GM18873 (cell line): ENCODE results near the gene KLHL6.
"Not testable (repeated sequence)": the region's sequence is repeated elsewhere in the genome, so short reads cannot be mapped to it uniquely, and the experiment has no call there.

Source experiments
- ATAC-seq: cut with Tn5 transposase; IDR thresholded peaks from one replicate; pipeline ENCODE4 v1.9.1; 2021; ENCODE audit warnings: mild to moderate bottlenecking, moderate library complexity, moderate number of reproducible peaks; ENCODE audit not compliant: unreplicated experiment, low FRiP score

The KLHL6 gene

DNA sequence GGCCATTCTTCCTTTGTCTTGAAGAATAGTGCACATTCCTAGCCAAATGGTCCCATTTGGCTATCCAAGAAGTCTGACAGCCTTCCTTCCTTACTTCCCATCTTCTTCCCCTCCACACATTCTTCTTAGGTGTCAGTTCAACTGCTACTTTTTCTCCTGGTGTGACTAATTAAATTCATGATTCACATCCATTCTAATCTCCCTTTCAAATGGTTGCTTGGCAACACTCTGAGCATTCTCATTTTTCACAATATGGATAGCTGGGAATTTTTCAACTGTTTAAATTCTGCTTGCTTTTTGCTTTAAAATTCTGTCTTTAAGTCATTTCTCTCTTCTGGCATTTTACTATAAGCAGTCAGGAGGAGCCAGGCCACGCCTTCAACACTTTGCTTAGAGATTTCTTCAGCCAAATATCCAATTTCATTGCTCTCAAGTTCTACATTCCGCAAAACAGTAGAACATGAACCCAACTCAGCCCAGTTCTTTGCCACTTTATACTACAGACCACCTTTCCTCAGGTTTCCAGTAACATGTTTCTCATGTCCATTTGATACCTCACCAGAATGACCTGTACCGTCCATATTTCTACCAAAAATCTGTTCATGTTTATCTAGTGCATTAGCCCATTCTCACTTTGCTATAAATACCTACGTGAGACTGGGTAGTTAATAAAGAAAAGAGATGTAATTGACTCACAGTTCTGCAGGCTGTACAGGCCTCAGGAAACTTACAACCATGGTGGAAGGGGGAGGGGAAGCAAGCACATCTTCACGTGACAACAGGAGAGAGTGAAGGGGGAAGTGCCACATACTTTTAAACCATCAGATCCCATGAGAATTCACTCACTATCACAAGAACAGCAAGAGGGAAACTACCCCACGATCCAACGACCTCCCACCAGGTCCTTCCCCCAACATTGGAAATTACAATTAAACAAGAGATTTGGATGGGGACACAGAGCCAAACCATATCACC is 95.1 kb downstream of the KLHL6 start:
- ATAC-seq, result no peak

DNA sequence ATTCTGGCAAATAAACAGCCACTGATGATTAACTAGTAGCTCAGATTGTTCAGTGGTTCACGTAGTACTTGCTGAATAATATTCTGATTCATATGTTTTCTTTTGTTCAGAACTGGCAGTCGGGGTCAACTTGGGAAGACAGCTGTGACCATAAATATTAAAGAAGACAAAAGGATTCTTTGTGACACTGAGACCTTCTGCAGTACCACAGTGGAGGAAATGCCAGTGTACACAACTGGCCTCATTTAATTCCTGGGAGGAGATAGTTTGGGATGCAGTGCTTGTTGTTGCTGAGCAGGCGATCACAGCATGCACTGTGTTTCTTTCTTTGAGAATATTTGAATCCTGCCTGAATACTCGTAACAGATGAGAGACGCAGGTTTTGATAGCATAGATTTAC is 100.4 kb downstream of the KLHL6 start:
- ATAC-seq, result no peak

GRCh38 chr3:183454064-183454463 is 101.4 kb downstream of the KLHL6 start:
- no peak for ATAC-seq

GRCh38 chr3:183449791-183450190 is 105.7 kb downstream of the KLHL6 start:
- ATAC-seq, result no peak

DNA sequence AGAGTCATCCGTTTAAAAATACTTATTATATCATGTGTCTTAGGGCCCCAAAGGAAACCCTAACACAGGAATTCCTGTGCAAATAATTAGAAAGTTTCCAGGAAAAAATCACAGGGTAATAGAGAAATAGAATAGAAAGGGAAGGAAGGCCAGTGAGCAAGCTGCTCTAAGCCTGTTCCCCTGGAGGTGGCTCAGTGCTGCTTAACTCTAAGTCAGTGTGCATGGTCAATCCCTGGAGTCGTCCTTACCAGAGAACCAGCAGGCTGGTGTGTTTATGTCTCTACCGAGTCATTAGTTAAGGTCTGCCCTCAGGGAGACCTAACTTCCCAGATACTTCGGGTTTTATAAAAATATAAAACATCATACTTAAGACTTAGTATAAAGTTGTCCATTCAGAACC is 106.1 kb downstream of the KLHL6 start:
- no peak for ATAC-seq

- ATAC-seq, result no peak
Measured at GRCh38 chr3:183448369-183449128, 107.0 kb downstream of the KLHL6 start.

DNA sequence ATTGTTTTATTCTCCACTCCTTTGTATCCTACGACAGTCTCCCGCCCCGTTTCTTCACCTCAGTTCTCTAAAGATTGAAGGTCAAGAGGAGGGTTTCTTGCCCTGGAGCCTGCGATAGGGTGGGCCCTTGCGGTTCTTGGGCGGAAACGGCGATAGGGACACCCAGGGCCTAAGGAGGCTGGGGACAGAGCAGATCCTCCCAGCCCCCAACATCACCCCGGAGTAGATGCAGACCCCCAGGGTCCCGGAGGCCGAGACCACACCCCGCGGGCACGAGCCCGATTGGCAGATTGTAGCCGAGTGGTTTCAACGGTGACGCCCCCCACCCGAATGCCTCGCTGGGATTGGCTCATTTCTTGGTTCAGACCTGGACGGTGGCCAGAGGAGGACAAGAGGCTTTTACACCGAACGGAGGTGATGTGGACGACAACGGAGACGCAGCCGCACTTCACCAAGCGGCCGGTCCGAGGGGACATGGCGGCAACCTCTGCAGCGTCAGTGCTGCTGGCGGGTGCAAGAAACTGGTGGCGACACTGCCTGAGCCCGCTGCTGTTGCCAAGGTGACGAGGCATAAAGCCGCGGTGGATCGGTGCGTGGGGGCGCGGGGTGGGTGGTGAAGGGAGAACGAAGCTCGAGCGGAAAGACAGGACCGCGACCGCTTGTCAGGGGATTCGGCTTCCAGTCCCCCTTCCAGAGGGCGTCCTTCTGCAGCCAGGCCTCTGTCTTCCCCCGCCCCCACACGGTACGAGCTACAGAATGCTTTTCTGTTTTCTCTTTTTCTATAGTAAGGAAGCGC is 108.1 kb downstream of the KLHL6 start:
- ATAC-seq, result peak; percentile 77

DNA sequence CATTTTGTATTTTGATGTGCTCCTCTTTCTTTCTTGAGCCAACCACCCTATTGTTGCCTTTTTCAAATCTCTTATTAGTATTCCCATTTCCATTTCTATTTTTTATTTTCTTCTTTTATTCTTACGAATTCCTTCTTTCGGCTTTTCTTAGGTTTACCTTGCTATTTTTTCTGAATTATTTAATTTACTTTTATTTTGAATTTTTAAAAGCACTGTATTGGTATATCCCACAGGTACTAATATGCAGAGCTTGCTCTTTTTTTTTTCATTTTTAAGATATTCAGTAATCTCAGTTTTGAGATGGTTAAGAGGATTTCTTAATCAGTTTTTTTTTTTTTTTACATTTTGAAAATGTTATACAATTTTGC is 108.7 kb downstream of the KLHL6 start:
- no peak for ATAC-seq

GRCh38 chr3:183444748-183445147 is 110.8 kb downstream of the KLHL6 start:
- no peak for ATAC-seq

- no peak for ATAC-seq
Measured at GRCh38 chr3:183443395-183444385, 111.8 kb downstream of the KLHL6 start.

DNA sequence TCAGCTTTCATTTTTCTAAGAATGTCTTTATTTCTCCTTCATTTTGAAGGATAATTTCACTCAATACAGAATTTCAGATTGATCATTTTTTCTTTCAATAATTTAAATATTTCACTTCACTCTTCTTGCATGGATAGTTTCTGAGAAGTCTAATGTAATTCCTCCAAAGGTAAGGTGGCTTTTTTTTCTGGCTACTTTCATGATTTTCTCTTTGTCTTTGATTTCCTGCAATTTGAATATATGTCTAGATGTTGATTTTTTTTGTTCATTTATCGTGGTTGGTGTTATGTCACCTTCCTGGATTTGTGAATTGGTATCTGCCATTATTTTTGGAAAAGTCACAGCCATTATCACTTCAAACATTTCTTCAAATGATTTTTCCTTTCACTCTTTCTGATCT is 112.5 kb downstream of the KLHL6 start:
- no peak for ATAC-seq

- not testable (repeated sequence) for ATAC-seq
Measured at GRCh38 chr3:183440521-183440920, 115.0 kb downstream of the KLHL6 start.

DNA sequence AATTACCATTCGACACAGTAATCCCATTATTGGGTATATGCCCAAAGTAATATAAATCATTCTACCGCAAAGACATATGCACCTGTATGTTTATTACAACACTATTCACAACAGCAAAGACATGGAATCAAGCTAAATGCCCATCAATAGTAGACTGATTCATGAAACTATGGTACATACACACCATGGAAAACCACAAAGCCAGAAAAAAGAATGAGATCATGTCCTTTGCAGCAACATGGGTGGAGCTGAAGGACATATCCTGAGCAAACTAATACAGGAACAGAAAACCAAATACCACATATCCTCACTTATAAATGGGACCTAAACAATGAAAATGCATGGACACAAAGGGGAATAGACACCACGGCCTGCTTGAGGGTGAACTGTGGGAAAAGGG is 116.0 kb downstream of the KLHL6 start:
- ATAC-seq, result no peak

GRCh38 chr3:183438735-183439134 is 116.8 kb downstream of the KLHL6 start:
- ATAC-seq, result no peak

DNA sequence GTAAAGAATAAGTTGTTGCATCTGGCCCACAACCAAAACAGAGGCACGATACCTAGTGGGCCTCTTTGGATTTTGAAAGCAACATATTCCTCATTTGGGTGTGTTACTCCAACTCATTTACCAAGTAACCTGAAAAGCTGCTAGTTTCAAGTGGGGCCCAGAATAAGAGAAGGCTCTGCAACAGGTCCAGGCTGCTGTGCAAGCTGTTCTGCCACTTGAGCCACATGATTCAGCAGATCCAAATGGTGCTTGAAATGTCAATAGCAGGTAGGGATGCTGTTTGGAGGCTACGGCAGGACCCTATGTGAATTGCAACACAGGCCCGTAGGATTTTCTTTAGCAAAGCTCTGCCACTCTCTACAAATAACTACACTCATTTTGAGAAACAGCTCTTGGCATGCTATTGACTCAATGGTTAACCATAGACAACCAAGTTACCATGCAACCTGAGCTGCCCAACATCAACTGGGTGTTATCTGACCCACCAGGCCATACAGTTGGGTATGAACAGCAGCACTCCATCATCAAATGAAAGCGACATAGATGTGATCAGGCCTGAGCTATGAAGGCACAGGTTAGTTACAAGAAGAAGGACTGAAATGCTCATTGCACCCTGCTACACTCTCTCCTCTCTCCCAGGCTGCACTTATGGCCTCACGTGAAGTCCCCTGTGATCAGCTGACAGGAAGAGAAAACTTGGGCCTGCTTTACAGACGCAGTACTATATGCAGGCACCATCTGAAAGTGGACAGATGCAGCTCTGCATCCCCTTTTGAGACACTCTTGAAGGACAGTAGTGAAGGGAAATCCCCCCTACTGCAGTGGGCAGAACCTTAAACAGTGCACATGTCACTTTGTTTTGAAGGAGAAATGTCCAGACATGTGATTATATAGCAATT is 117.6 kb downstream of the KLHL6 start:
- ATAC-seq, result no peak
